Kidney tubule cell (primary cell): Measurements from ENCODE around the gene RBM44.

Experiments used
- DNase-seq: peaks from one replicate; pipeline ENCODE4 v3.0.0-alpha.2; 2018; ENCODE audit warnings: low spot score

Gene RBM44

GRCh38 chr2:237870754-237871651 lies 72.4 kb downstream of the RBM44 start:
- no peak for DNase-seq

- no peak for DNase-seq
Measured at GRCh38 chr2:237872178-237872887, 73.8 kb downstream of the RBM44 start.

GRCh38 chr2:237873421-237873831 lies 74.8 kb downstream of the RBM44 start:
- DNase-seq = no peak

GRCh38 chr2:237873897-237874551 lies 75.4 kb downstream of the RBM44 start:
- DNase-seq = no peak

- DNase-seq = peak; percentile 61
Measured at GRCh38 chr2:237874585-237875161, 76.1 kb downstream of the RBM44 start.

GRCh38 chr2:237875256-237876060 lies 76.9 kb downstream of the RBM44 start:
- no peak for DNase-seq

- DNase-seq = no peak
Measured at GRCh38 chr2:237876061-237876526, 77.5 kb downstream of the RBM44 start.

- DNase-seq = no peak
Measured at GRCh38 chr2:237876532-237876931, 78.0 kb downstream of the RBM44 start.

GRCh38 chr2:237876951-237877491 lies 78.4 kb downstream of the RBM44 start:
- no peak for DNase-seq

- DNase-seq = no peak
Measured at GRCh38 chr2:237877576-237878307, 79.2 kb downstream of the RBM44 start.

GRCh38 chr2:237878321-237879057 lies 79.9 kb downstream of the RBM44 start:
- DNase-seq = no peak

- no peak for DNase-seq
Measured at GRCh38 chr2:237879058-237879430, 80.5 kb downstream of the RBM44 start.

- DNase-seq = no peak
Measured at GRCh38 chr2:237879991-237880560, 81.5 kb downstream of the RBM44 start.

GRCh38 chr2:237882510-237883481 lies 84.2 kb downstream of the RBM44 start:
- DNase-seq = no peak

- DNase-seq = no peak
Measured at GRCh38 chr2:237883951-237884446, 85.4 kb downstream of the RBM44 start.

- no peak for DNase-seq
Measured at GRCh38 chr2:237884681-237885080, 86.1 kb downstream of the RBM44 start.

- DNase-seq = no peak
Measured at GRCh38 chr2:237885111-237885930, 86.7 kb downstream of the RBM44 start.
